Stimulated activated naive CD8-positive, alpha-beta T cell treated with anti-CD3 and anti-CD28 coated beads, Interleukin-15, Interleukin-2, amounts not matched to agents 100 ng/mL and 50 ng/mL, for 24 hours (primary cell): ENCODE measurements around the gene INPP5B.

Source experiments
- H3K27ac Mint-ChIP-seq: one replicate; pipeline ENCODE4 v1.8.0; 2021; ENCODE audit warnings: mild to moderate bottlenecking, mixed read lengths
- H3K27me3 Mint-ChIP-seq: one replicate; pipeline ENCODE4 v1.8.0; 2021; ENCODE audit warnings: mixed read lengths
- H3K36me3 Mint-ChIP-seq: one replicate; pipeline ENCODE4 v1.8.0; 2021; ENCODE audit warnings: low read depth, mixed read lengths
- H3K4me1 Mint-ChIP-seq: one replicate; pipeline ENCODE4 v1.8.0; 2021; ENCODE audit warnings: low read depth, mixed read lengths
- H3K4me3 Mint-ChIP-seq: one replicate; pipeline ENCODE4 v1.8.0; 2021; ENCODE audit warnings: mild to moderate bottlenecking, mixed read lengths
- H3K9me3 Mint-ChIP-seq: one replicate; pipeline ENCODE4 v1.8.0; 2021; ENCODE audit warnings: mixed read lengths

The INPP5B gene

DNA sequence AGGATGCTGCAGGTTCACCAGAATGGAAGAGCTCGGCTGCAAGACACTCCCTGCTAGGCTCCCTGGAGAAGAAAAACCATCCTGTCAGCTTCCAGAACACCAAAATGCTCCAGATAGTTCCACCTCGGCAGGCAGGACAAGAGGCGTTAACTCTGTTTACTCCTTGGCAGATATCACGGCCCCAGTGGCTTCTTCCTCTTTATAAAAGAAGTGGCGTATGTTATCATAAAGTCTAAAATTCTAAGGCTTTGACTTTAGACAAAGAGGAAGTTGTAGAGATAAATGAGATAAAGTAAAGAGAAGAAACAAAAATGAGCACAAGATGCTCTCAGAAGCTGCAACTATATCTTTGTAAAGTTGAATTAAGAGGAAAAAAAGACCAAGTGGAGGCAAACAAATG is 63.2 kb downstream of the INPP5B start:
- Mint-ChIP-seq H3K9me3 (no peaks in the 10 kb centered on the region), H3K27me3 (no peaks in the 10 kb centered on the region), H3K36me3 (peaks cover 74% of the 10 kb centered on the region), H3K4me1 (peaks cover 7% of the 10 kb centered on the region), H3K27ac (peak overlapping the region; percentile 45), H3K4me3 (no peak overlapping the region)

DNA sequence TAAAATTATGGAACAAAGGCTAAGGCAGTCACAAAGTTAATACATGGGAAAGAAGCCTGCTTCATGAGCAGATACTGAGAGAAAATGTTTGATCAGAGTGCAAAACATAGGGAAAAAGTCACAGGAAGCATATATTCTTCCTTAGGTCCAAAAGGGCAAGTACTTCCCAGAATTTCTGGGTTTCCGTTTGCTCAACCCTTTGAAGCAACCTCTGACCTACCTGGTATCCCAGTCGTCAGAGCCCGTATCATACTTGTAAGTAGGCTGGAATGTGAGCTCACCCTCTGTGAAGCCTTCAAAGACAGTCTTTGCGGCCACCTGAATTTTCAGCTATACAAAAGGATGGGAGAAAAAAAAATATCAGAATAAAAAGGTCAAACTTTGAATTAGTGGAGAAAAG is 67.0 kb downstream of the INPP5B start:
- no peak overlapping the region for H3K4me3 Mint-ChIP-seq
- no peaks in the 10 kb centered on the region for H3K27me3 Mint-ChIP-seq
- H3K27ac Mint-ChIP-seq: no peak overlapping the region
- H3K36me3 Mint-ChIP-seq: peaks cover 65% of the 10 kb centered on the region
- H3K9me3 Mint-ChIP-seq: no peaks in the 10 kb centered on the region
- H3K4me1 Mint-ChIP-seq: peaks cover 7% of the 10 kb centered on the region

DNA sequence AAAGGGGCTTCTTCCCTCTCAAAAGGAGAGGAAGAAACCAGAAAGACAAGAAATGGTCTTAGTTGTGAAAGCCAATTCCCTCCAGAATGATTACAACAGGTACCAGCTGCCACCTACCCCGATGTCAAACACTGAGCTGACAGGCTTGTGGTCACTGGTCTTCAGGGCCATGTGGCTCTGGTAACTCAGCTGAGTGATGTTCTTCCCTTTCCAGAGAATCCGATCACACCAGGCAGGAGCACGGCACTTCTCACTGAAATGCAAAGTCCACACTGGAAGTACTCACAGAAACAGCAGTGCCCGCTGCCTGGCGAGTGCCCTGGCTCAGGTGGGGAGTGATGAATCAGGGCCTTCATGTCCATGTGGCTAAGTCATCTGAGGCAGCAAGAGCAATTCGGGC is 68.8 kb downstream of the INPP5B start:
- Mint-ChIP-seq H3K4me3 (no peak overlapping the region), H3K27me3 (no peaks in the 10 kb centered on the region), H3K36me3 (peaks cover 71% of the 10 kb centered on the region), H3K27ac (no peak overlapping the region), H3K9me3 (no peaks in the 10 kb centered on the region), H3K4me1 (no peaks in the 10 kb centered on the region)

DNA sequence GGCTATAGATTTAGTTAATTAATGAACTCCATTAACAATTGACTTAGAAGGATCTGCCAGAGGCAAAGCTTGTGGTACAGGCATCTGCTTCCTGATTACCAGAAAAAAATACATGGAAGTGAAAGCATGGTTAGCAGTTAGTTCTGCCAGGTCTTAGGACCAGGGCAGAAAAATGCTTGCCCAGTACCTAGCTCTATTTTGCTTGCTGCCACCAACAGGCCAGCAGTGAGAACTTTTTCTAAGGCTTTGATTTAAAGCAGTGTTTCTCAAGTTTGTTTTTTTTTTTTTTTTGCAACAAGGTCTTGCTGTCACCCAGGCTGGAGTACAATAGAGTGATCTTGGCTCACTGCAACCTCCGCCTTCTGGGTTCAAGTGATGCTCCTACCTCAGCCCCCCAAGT is 71.0 kb downstream of the INPP5B start:
- Mint-ChIP-seq H3K36me3 (peaks cover 60% of the 10 kb centered on the region), H3K9me3 (no peaks in the 10 kb centered on the region)

DNA sequence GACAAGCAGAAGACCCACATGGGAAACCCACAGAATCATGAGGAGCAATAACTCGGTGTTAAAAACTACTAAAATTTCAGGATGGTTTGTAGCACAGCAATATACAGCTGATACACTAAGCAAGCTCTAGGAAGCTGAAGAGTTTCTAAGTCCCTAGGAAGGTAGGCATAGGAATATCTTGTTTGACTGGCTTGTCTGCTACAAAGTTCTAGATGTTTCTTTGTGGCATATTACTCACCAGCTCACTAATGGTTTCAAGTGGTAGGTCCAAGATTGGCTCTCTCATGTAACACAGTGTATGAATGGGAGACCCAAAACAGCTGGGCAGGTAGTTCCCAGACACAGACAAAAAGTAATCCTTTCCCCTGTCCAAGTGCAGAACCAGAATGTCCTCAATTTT is 74.2 kb downstream of the INPP5B start:
- H3K9me3 Mint-ChIP-seq: no peaks in the 10 kb centered on the region
- no peak overlapping the region for H3K4me3 Mint-ChIP-seq
- H3K27ac Mint-ChIP-seq: no peak overlapping the region
- H3K36me3 Mint-ChIP-seq: peaks cover 60% of the 10 kb centered on the region
- H3K4me1 Mint-ChIP-seq: no peaks in the 10 kb centered on the region
- no peaks in the 10 kb centered on the region for H3K27me3 Mint-ChIP-seq

More for the DNA sequence above, 71.0 kb downstream of the INPP5B start:
- Mint-ChIP-seq H3K27me3 (no peaks in the 10 kb centered on the region), H3K27ac (no peak overlapping the region), H3K4me3 (no peak overlapping the region), H3K4me1 (no peaks in the 10 kb centered on the region)

GRCh38 chr1:37868466-37868865 is 78.4 kb downstream of the INPP5B start:
- H3K36me3 Mint-ChIP-seq: peaks cover 55% of the 10 kb centered on the region
- H3K4me1 Mint-ChIP-seq: peaks cover 13% of the 10 kb centered on the region
- peak overlapping the region; percentile 13 for H3K27ac Mint-ChIP-seq

DNA sequence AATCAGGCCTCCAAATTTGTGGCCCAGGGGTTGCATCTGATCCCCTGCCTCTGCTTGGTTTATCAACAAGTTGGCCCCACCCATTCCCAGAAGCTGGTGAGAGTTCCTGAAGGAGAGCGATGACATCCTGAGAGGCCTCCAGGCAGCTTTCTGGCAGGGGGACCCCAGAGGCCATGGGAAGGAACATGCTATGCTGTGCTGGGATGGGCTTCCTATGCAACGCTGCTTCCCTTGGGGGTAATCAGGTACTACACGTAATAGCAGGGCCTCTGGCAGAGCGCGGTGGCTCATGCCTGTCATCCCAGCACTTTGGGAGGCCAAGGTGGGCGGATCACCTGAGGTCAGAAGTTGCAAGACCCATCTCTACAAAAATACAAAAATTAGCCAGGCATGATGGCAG is 79.1 kb downstream of the INPP5B start:
- no peaks in the 10 kb centered on the region for H3K9me3 Mint-ChIP-seq
- no peak overlapping the region for H3K4me3 Mint-ChIP-seq
- H3K4me1 Mint-ChIP-seq: peaks cover 13% of the 10 kb centered on the region
- H3K27me3 Mint-ChIP-seq: no peaks in the 10 kb centered on the region
- peaks cover 48% of the 10 kb centered on the region for H3K36me3 Mint-ChIP-seq
- no peak overlapping the region for H3K27ac Mint-ChIP-seq

More at GRCh38 chr1:37868466-37868865, 78.4 kb downstream of the INPP5B start:
- no peak overlapping the region for H3K4me3 Mint-ChIP-seq
- H3K27me3 Mint-ChIP-seq: no peaks in the 10 kb centered on the region
- H3K9me3 Mint-ChIP-seq: no peaks in the 10 kb centered on the region

DNA sequence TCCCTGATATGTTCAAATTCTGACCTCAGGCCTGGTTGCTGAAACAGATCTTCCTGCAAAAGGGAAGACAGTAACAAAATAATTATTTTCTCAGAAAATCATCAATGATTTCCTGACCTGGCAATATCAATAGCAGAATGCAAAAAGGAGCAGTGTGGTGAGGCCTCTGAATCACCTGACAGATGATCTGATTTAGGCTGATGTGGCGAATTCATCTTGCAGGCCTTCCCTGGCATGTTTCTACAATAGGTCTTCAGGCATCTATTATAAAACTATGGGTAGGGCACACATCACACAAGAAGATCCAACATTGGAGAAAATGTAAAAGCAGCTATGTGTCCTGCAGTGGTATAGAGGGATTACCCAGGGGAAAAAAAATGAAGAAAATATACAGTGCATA is 80.4 kb downstream of the INPP5B start:
- peak overlapping the region; percentile 69 for H3K27ac Mint-ChIP-seq
- peaks cover 51% of the 10 kb centered on the region for H3K36me3 Mint-ChIP-seq
- no peak overlapping the region for H3K4me3 Mint-ChIP-seq
- no peaks in the 10 kb centered on the region for H3K9me3 Mint-ChIP-seq
- peaks cover 13% of the 10 kb centered on the region for H3K4me1 Mint-ChIP-seq
- H3K27me3 Mint-ChIP-seq: no peaks in the 10 kb centered on the region

DNA sequence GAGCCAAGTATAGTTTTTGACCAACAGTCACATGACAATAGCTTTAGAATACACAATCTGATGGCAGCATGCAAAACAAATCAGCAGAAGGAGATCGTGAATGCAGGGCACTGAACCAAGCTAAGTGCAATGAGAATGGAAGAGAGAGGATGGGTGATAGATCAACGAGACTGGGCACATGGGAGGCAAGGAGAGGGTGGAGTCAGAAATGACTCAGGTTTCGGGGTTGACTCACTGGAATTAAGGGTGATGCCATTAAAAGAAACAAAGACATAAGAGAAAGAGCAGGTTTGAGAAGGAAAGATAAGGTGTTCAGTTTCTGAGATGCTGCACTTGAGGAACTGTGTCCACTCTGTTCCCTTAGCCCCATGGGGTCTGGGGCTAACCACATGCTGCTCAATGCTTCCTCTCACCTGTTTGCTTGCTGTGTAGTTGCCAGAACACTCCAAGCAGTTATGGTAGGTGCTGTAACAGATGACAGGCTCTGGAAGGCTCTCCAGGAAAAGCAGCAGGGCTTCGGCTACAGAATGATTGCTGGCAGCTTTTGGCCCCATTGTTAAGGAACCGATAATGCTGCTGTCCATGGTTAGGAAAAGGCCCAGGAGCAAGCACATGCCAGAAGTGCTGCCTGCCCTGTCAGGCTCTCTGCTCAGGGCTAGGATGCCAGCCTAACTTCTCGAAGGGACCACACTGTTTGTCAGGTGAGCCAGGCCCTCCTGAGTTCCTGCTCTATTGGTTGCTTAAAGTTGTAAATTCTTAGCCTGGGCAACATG is 81.3 kb downstream of the INPP5B start:
- Mint-ChIP-seq H3K4me3 (no peak overlapping the region), H3K9me3 (no peaks in the 10 kb centered on the region), H3K27ac (peak overlapping the region; percentile 69), H3K27me3 (no peaks in the 10 kb centered on the region), H3K36me3 (peaks cover 50% of the 10 kb centered on the region), H3K4me1 (peaks cover 16% of the 10 kb centered on the region)

DNA sequence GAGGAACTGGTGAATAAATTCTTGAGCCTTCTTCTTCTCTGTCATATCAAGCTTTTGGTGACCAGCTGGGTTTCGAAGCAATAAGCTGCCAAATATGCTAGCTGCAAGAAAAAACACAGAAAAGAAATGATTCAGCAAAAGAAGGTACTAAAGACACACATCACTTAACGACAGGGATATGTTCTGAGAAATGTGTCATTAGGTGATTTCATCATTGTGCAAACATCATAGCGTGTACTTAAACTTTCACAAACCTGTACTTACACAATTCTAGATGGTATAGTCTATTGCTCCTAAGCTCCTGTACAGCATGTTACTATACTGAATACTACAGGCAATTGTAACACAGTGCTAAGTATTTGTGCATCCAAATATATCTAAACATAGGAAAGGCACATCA is 84.5 kb downstream of the INPP5B start:
- Mint-ChIP-seq H3K4me3 (no peak overlapping the region), H3K36me3 (peaks cover 37% of the 10 kb centered on the region), H3K27ac (peak overlapping the region; percentile 21), H3K27me3 (no peaks in the 10 kb centered on the region), H3K9me3 (no peaks in the 10 kb centered on the region), H3K4me1 (peaks cover 36% of the 10 kb centered on the region)

DNA sequence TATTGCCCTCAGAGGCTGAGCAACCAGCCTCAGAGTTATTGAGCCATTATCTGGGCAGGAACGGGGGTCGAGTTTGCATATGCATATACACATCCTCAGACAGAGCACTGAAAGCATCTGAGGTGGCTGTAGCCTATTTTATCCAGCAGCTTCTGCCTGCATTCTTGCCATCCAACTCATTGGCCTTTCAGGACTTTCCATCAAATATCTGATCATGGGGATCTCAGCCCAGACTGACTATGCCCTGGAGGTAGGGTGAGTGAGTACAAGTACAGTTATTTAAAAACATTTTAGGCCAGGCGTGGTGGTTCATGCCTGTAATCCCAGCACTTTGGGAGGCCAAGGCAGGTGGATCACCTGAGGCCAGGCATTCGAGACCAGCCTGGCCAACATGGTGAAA is 85.7 kb downstream of the INPP5B start:
- H3K27me3 Mint-ChIP-seq: no peaks in the 10 kb centered on the region
- no peak overlapping the region for H3K27ac Mint-ChIP-seq
- peaks cover 42% of the 10 kb centered on the region for H3K4me1 Mint-ChIP-seq
- peaks cover 39% of the 10 kb centered on the region for H3K36me3 Mint-ChIP-seq
- H3K4me3 Mint-ChIP-seq: no peak overlapping the region
- no peaks in the 10 kb centered on the region for H3K9me3 Mint-ChIP-seq

DNA sequence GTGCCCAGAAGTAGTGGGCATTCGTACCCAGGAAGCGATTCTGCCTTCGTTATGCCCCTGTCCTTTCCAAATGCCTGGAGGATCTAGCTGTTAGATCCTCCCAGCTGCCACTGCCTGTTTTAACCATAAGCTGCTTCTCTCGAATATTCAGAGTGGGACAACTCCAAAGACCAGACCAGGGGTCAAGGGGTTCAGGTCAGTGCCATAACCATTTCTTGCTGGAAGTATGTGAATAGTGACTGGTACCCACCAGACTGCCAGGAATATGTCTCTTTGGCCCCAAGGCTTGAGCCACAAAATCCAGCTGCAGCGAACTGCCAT is 86.5 kb downstream of the INPP5B start:
- peaks cover 38% of the 10 kb centered on the region for H3K36me3 Mint-ChIP-seq
- peaks cover 41% of the 10 kb centered on the region for H3K4me1 Mint-ChIP-seq
- peak overlapping the region; percentile 97 for H3K27ac Mint-ChIP-seq
- H3K27me3 Mint-ChIP-seq: no peaks in the 10 kb centered on the region
- peak overlapping the region; percentile 91 for H3K4me3 Mint-ChIP-seq
- H3K9me3 Mint-ChIP-seq: no peaks in the 10 kb centered on the region

DNA sequence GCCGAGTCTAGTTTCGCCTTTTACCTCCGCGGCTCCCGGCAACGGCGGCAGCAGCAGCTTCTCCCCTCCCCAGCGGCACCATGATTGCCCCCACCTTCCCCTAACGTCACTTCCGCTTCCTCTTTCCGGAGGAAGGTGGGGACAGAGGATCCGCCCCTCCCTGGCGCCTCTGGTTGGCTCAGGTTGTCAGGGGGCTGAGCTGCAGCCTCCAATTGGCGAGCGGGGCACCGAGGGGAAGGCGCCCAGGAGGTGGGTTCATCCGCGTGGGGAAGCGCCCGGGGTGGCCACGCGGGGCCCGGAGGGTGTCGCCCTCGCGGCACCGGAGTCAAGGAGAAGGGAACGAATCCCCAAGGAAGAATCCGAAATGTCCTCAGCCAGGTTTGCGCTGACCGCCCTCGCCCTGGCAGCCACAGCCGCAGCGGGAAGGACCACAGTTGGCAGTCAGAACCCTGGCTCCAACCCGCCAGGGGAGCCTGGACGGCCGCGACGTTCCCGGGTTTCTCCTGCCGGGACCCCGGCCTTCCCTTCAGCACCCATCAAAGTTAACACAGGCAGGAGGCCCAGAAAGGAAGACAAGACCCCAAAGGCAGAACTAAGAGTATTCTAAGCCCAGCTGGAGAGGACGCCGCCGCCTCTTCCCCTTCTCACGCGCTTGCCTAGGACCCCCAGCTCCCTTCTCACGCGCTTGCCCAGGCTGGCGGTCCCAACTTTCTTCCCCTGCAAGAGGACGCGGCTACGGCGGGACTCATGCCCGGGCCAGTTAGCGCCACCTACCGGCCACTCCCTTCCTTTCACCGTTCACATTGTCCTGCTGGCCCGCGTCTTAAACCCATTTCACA is 87.1 kb downstream of the INPP5B start, which contains the start of gene MTF1:
Gene MTF1, minus strand, starts transcription at position 86 of the 839 bp plus-strand sequence. CDS start 1,934 bp downstream, outside the sequence.
- peaks cover 44% of the 10 kb centered on the region for H3K4me1 Mint-ChIP-seq
- H3K9me3 Mint-ChIP-seq: no peaks in the 10 kb centered on the region
- peak within 1 kb of the TSS; percentile 97 for H3K27ac Mint-ChIP-seq
- H3K4me3 Mint-ChIP-seq: peak within 1 kb of the TSS; percentile 91
- peaks cover 40% of the 10 kb centered on the region for H3K36me3 Mint-ChIP-seq
- no peaks in the 10 kb centered on the region for H3K27me3 Mint-ChIP-seq

DNA sequence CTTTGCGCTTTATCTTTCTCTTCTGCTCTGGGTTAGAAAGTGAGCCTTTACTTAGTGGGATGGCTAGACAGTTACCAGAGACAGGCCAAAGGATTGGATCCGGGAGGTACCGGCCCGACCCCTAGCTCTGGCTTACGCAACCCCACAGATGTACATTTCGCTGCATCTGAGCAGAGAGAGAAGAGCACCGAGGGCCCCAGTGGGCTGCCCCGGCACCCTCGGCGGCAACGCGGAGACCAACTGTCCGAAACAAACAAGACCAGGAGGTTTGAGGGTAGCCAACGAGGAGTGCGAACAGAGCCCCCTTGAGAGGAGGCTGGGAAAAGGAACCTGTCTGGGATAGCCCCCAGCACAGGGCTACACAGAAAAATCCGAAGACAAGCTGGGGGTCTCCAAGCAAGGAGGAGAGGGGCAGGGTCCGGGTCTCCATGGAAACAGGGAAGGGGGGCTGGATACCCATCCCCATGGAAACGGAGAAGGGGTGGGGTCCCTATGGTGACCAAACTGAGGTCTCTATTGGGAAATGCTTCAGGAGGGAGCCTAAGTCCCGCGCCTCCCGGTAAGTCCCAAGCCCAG is 87.8 kb downstream of the INPP5B start:
- no peaks in the 10 kb centered on the region for H3K9me3 Mint-ChIP-seq
- peak overlapping the region; percentile 91 for H3K4me3 Mint-ChIP-seq
- H3K27me3 Mint-ChIP-seq: no peaks in the 10 kb centered on the region
- H3K4me1 Mint-ChIP-seq: peaks cover 49% of the 10 kb centered on the region
- peak overlapping the region; percentile 97 for H3K27ac Mint-ChIP-seq
- H3K36me3 Mint-ChIP-seq: peaks cover 37% of the 10 kb centered on the region

DNA sequence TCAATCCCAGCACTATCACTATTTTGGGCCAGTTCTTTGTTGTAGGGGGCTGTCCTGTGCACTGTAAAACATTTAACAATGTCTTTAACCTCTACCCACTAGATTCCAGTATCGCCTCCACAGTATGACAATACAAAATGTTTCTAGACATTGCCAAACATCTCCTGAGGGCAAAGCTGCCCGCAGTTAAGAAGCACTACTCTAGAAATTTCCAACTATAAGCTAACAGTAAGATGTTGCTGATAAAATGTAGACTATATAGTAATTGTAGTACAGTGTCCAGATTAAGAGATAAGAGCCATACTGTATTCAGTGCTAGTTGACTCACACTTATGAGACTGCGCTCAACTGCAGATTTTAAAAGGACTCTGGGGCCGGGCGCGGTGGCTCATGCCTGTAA is 92.4 kb downstream of the INPP5B start:
- no peak overlapping the region for H3K4me3 Mint-ChIP-seq
- no peaks in the 10 kb centered on the region for H3K27me3 Mint-ChIP-seq
- H3K9me3 Mint-ChIP-seq: no peaks in the 10 kb centered on the region
- H3K36me3 Mint-ChIP-seq: peaks cover 35% of the 10 kb centered on the region
- H3K4me1 Mint-ChIP-seq: peaks cover 50% of the 10 kb centered on the region
- H3K27ac Mint-ChIP-seq: no peak overlapping the region
